H9 (cell line): ENCODE measurements around the gene HCN1. TPM values are rescaled to one million over a fixed set of nuclear protein-coding genes. Genes with fewer than 3 reads are reported as not detected.

Experiments used
- DNase-seq: peaks from one replicate; pipeline ENCODE4 v3.0.0-alpha.2; 2017
- H2AFZ ChIP-seq: one replicate; pipeline ENCODE4 v1.6.1; 2013; ENCODE audit warnings: mild to moderate bottlenecking, low read length, control low read depth, moderate library complexity
- H2AK5ac ChIP-seq: 2 replicates; pipeline ENCODE4 v1.6.1; 2013; ENCODE audit warnings: low read length, control low read depth, mixed read lengths; ENCODE audit not compliant: insufficient read length
- H2BK120ac ChIP-seq: one replicate; pipeline ENCODE4 v1.6.1; 2013; ENCODE audit warnings: low read depth, mild to moderate bottlenecking, low read length, control low read depth, inconsistent platforms; ENCODE audit not compliant: poor library complexity, severe bottlenecking
- H2BK12ac ChIP-seq: 2 replicates; pipeline ENCODE4 v1.6.1; 2013; ENCODE audit warnings: low read length, control low read depth, mixed read lengths, low read depth; ENCODE audit not compliant: insufficient read length
- H2BK15ac ChIP-seq: 2 replicates; pipeline ENCODE4 v1.6.1; 2013; ENCODE audit warnings: low read depth, low read length, control low read depth
- H2BK20ac ChIP-seq: one replicate; pipeline ENCODE4 v1.6.1; 2013; ENCODE audit warnings: low read depth, mild to moderate bottlenecking, low read length, control low read depth, inconsistent platforms; ENCODE audit not compliant: poor library complexity, severe bottlenecking
- H2BK5ac ChIP-seq: 2 replicates; pipeline ENCODE4 v1.6.1; 2013; ENCODE audit warnings: low read length, control low read depth, mixed read lengths; ENCODE audit not compliant: insufficient read length
- H3K14ac ChIP-seq: 2 replicates; pipeline ENCODE4 v1.6.1; 2013; ENCODE audit warnings: low read length, control low read depth; ENCODE audit not compliant: insufficient read depth
- H3K18ac ChIP-seq: 2 replicates; pipeline ENCODE4 v1.6.1; 2013; ENCODE audit warnings: low read depth, mild to moderate bottlenecking, mixed read lengths, low read length, control low read depth; ENCODE audit not compliant: insufficient read length
- H3K23ac ChIP-seq: 2 replicates; pipeline ENCODE4 v1.6.1; 2013; ENCODE audit warnings: low read length, control low read depth, mixed read lengths, low read depth; ENCODE audit not compliant: insufficient read length
- H3K23me2 ChIP-seq: 2 replicates; pipeline ENCODE4 v1.6.1; 2013; ENCODE audit warnings: low read depth, mild to moderate bottlenecking, mixed read lengths, low read length, control low read depth; ENCODE audit not compliant: insufficient read length, poor library complexity, severe bottlenecking
- H3K27ac ChIP-seq: 2 replicates; pipeline ENCODE4 v1.5.1; 2013; ENCODE audit warnings: low read length, control low read depth, mixed read lengths, low read depth; ENCODE audit not compliant: insufficient read length
- H3K27me3 ChIP-seq: 2 replicates; pipeline ENCODE4 v1.6.1; 2013; ENCODE audit warnings: low read length, control low read depth, inconsistent platforms; ENCODE audit not compliant: insufficient read depth
- H3K4ac ChIP-seq: 2 replicates; pipeline ENCODE4 v1.6.1; 2013; ENCODE audit warnings: low read depth, mild to moderate bottlenecking, control low read depth, inconsistent platforms, low read length, moderate library complexity
- H3K4me1 ChIP-seq: 2 replicates; pipeline ENCODE4 v1.6.1; 2013; ENCODE audit warnings: low read length, control low read depth, inconsistent platforms; ENCODE audit not compliant: insufficient read depth
- H3K4me2 ChIP-seq: 2 replicates; pipeline ENCODE4 v1.6.1; 2013; ENCODE audit warnings: low read length, control low read depth, mixed read lengths; ENCODE audit not compliant: insufficient read length, insufficient read depth
- H3K56ac ChIP-seq: 2 replicates; pipeline ENCODE4 v1.6.1; 2013; ENCODE audit warnings: low read depth, mild to moderate bottlenecking, mixed read lengths, low read length, control low read depth; ENCODE audit not compliant: insufficient read length
- H3K79me1 ChIP-seq: 2 replicates; pipeline ENCODE4 v1.6.1; 2013; ENCODE audit warnings: low read depth, mild to moderate bottlenecking, moderate library complexity, low read length, control low read depth, inconsistent platforms; ENCODE audit not compliant: insufficient read depth, poor library complexity, severe bottlenecking
- H3K79me2 ChIP-seq: 2 replicates; pipeline ENCODE4 v1.6.1; 2013; ENCODE audit warnings: low read length, control low read depth, inconsistent platforms; ENCODE audit not compliant: insufficient read depth
- H3K9ac ChIP-seq: 2 replicates; pipeline ENCODE4 v1.6.1; 2013; ENCODE audit warnings: low read length, control low read depth, mixed read lengths; ENCODE audit not compliant: insufficient read length; ENCODE audit errors: extremely low read depth
- H3K9me3 ChIP-seq: one replicate; pipeline ENCODE4 v1.6.1; 2013; ENCODE audit warnings: low read depth, low read length, inconsistent platforms; ENCODE audit not compliant: control insufficient read depth
- H3T11ph ChIP-seq: one replicate; pipeline ENCODE4 v1.6.1; 2013; ENCODE audit warnings: mild to moderate bottlenecking, low read length, control low read depth, inconsistent platforms
- H4K20me1 ChIP-seq: one replicate; pipeline ENCODE4 v1.6.1; 2013; ENCODE audit not compliant: control insufficient read depth, insufficient read length, insufficient read depth
- H4K5ac ChIP-seq: 2 replicates; pipeline ENCODE4 v1.6.1; 2013; ENCODE audit warnings: low read depth, mild to moderate bottlenecking, mixed read lengths, low read length, control low read depth; ENCODE audit not compliant: insufficient read length
- H4K8ac ChIP-seq: replicated peaks from 2 replicates; pipeline ENCODE4 v1.6.1; 2013; ENCODE audit warnings: low read length, control low read depth, mixed read lengths, low read depth; ENCODE audit not compliant: insufficient read length
- H4K91ac ChIP-seq: 2 replicates; pipeline ENCODE4 v1.6.1; 2013; ENCODE audit warnings: low read depth, mild to moderate bottlenecking, moderate library complexity, mixed read lengths, low read length, control low read depth; ENCODE audit not compliant: insufficient read length
- H3K27ac Mint-ChIP-seq, 3 experiments: 2 replicates in 2 of 3; 3 replicates in 1 of 3; pipeline ENCODE4 v1.8.0; 2020 to 2021; ENCODE audit warnings: mixed read lengths in 3 of 3, mild to moderate bottlenecking in 1 of 3, moderate library complexity in 1 of 3
- H3K27me3 Mint-ChIP-seq: 2 replicates; pipeline ENCODE4 v1.8.0; 2021; ENCODE audit warnings: low read depth, mild to moderate bottlenecking, moderate library complexity, mixed read lengths
- H3K36me3 Mint-ChIP-seq, 3 experiments: 2 replicates in 2 of 3; 3 replicates in 1 of 3; pipeline ENCODE4 v1.8.0; 2020 to 2021; ENCODE audit warnings: low read depth in 3 of 3, mixed read lengths in 3 of 3; ENCODE audit not compliant: insufficient read depth in 1 of 3
- H3K4me1 Mint-ChIP-seq, 2 experiments: 2 replicates each; pipeline ENCODE4 v1.8.0; 2020; ENCODE audit warnings: mixed read lengths in 2 of 2
- H3K4me3 Mint-ChIP-seq, 2 experiments: 2 replicates in 1 of 2; 3 replicates in 1 of 2; pipeline ENCODE4 v1.8.0; 2020 to 2021; ENCODE audit warnings: mild to moderate bottlenecking in 2 of 2, mixed read lengths in 2 of 2, moderate library complexity in 1 of 2
- H3K9me3 Mint-ChIP-seq, 2 experiments: 2 replicates in 1 of 2; 3 replicates in 1 of 2; pipeline ENCODE4 v1.8.0; 2020; ENCODE audit warnings: mild to moderate bottlenecking in 2 of 2, mixed read lengths in 2 of 2, moderate library complexity in 1 of 2
- CTCF ChIP-seq: fragments of 200-600 bp; sonication (generic); conservative IDR thresholded peaks from 3 replicates; pipeline ENCODE4 v1.8.0; 2021; ENCODE audit warnings: antibody characterized with exemption, mild to moderate bottlenecking
- WGBS: extraction: QIAGEN DNeasy Blood & Tissue Kit; methylation state at CpG from one replicate; pipeline ENCODE4 v1.1.7; 2013; ENCODE audit warnings: missing lambda C conversion rate, low lambda C conversion rate, mixed read lengths; ENCODE audit not compliant: insufficient read length; ENCODE audit errors: extremely low coverage; 5-methylcytosine and 5-hydroxymethylcytosine counted together
- total RNA-seq: library from RNA; stranded (reverse); gene quantifications from 2 replicates; pipeline ENCODE4 v1.2.1, GENCODE V29; 2021

The HCN1 gene
- total RNA-seq, 1 experiment from 2014 or later: 4.6 TPM

GRCh38 chr5:45252541-45252940, 443.6 kb downstream of the HCN1 start:
- no peaks in the 10 kb centered on the region for H4K20me1 ChIP-seq
- no peak overlapping the region for H3K56ac ChIP-seq
- no peak overlapping the region for H3K27ac ChIP-seq
- no peaks in the 10 kb centered on the region for H3K9me3 ChIP-seq
- no peak overlapping the region for H4K91ac ChIP-seq
- no peaks in the 10 kb centered on the region for H3K79me1 ChIP-seq
- Mint-ChIP-seq H3K9me3 (peaks cover 19 to 37% of the 10 kb centered on the region in 2 experiments; a peak in 4 of 5 replicates), H3K4me1 (peaks cover 3 to 5% of the 10 kb centered on the region in 2 experiments; a peak in 3 of 4 replicates), H3K36me3 (peaks cover 13 to 32% (median 16%) of the 10 kb centered on the region in 3 experiments), H3K27ac (no peak overlapping the region), H3K27me3 (no peaks in the 10 kb centered on the region), H3K4me3 (no peak overlapping the region)
- no peak overlapping the region for H2BK5ac ChIP-seq
- H2AK5ac ChIP-seq: no peak overlapping the region
- no peak for DNase-seq
- no peak overlapping the region for H3K23ac ChIP-seq
- no peak overlapping the region for H2BK15ac ChIP-seq
- no peak overlapping the region for H2BK120ac ChIP-seq
- no peak overlapping the region for H3T11ph ChIP-seq
- no peak for TF ChIP-seq CTCF
- H3K14ac ChIP-seq: no peak overlapping the region
- no peak overlapping the region for H3K4ac ChIP-seq
- no peak overlapping the region for H4K8ac ChIP-seq
- no peak overlapping the region for H4K5ac ChIP-seq
- H2BK12ac ChIP-seq: no peak overlapping the region
- no peaks in the 10 kb centered on the region for H3K23me2 ChIP-seq
- no peak overlapping the region for H3K9ac ChIP-seq
- no peak overlapping the region for H3K4me2 ChIP-seq
- no peak overlapping the region for H2AFZ ChIP-seq
- H3K4me1 ChIP-seq: no peaks in the 10 kb centered on the region; the same call in 1 of the 2 replicates
- no peaks in the 10 kb centered on the region for H3K79me2 ChIP-seq
- WGBS: no CpG with 5 or more reads among the region's 3 CpGs
- H2BK20ac ChIP-seq: no peak overlapping the region
- no peak overlapping the region for H3K18ac ChIP-seq
- no peaks in the 10 kb centered on the region for H3K27me3 ChIP-seq
